Naive thymus-derived CD4-positive, alpha-beta T cell (primary cell): ENCODE results near the gene SPTY2D1. TPM values are rescaled to one million over a fixed set of nuclear protein-coding genes. Genes with fewer than 3 reads are reported as not detected.
A peak's percentile ranks its signal among the peaks of the same experiment; 100 is the strongest.
"Not testable (repeated sequence)": the region's sequence is repeated elsewhere in the genome, so short reads cannot be mapped to it uniquely, and the experiment has no call there.

Experiments
- ATAC-seq: fragments of 150-1000 bp; cut with Tn5 transposase; 2 replicates; pipeline ENCODE4 v1.10.0; 2021; ENCODE audit warnings: mild to moderate bottlenecking, moderate library complexity
- CTCF ChIA-PET: fragments of 350-600 bp; sonication (Branson Sonifier 250); formaldehyde crosslinking; loops from one replicate; lab custom pipeline; 2021; ENCODE audit warnings: antibody characterized with exemption; lab: Charles Lee
- POLR2A ChIA-PET: fragments of 350-600 bp; sonication (Branson Sonifier 250); formaldehyde crosslinking; loops from one replicate; lab custom pipeline; 2021; ENCODE audit warnings: antibody characterized with exemption, inconsistent platforms; lab: Charles Lee
- DNase-seq, 9 donors: peaks; one replicate each; pipeline versions ENCODE4 v3.0.0 to v3.0.0-alpha.2; 2020 to 2022; ENCODE audit warnings: mixed read lengths in 1 of 9
- H3K27ac ChIP-seq: one replicate; pipeline ENCODE4 v1.7.0; 2013; ENCODE audit warnings: mild to moderate bottlenecking, low read depth, low read length, moderate library complexity
- H3K27me3 ChIP-seq, 2 donors: one replicate each; pipeline ENCODE4 v1.7.0; 2013; ENCODE audit warnings: low read length in 2 of 2, mild to moderate bottlenecking in 2 of 2, moderate library complexity in 2 of 2; ENCODE audit not compliant: control insufficient read depth in 2 of 2, insufficient read depth in 2 of 2
- H3K36me3 ChIP-seq, 3 experiments: 1 replicate in 2 of 3; 2 replicates in 1 of 3; pipeline ENCODE4 v1.7.0; 2013; ENCODE audit warnings: low read length in 3 of 3, mild to moderate bottlenecking in 3 of 3, moderate library complexity in 1 of 3; ENCODE audit not compliant: insufficient read depth in 3 of 3, control insufficient read depth in 2 of 3
- H3K4me1 ChIP-seq, 2 donors: one replicate each; pipeline ENCODE4 v1.7.0; 2013; ENCODE audit warnings: low read length in 2 of 2, mild to moderate bottlenecking in 2 of 2, moderate library complexity in 1 of 2; ENCODE audit not compliant: control insufficient read depth in 2 of 2, insufficient read depth in 2 of 2
- H3K4me3 ChIP-seq: 2 replicates; pipeline ENCODE4 v1.7.0; 2013; ENCODE audit warnings: mild to moderate bottlenecking, low read length
- H3K9me3 ChIP-seq, 3 experiments: 1 replicate in 2 of 3; 2 replicates in 1 of 3; pipeline ENCODE4 v1.7.0; 2013; ENCODE audit warnings: low read length in 3 of 3; ENCODE audit not compliant: control insufficient read depth in 2 of 3
- H3K27ac Mint-ChIP-seq, 9 donors: one replicate each; pipeline ENCODE4 v1.8.0; 2020 to 2022; ENCODE audit warnings: mixed read lengths in 9 of 9, mild to moderate bottlenecking in 8 of 9, moderate library complexity in 5 of 9, inconsistent platforms in 2 of 9
- H3K27me3 Mint-ChIP-seq, 5 donors: one replicate each; pipeline ENCODE4 v1.8.0; 2021 to 2022; ENCODE audit warnings: mixed read lengths in 5 of 5, mild to moderate bottlenecking in 1 of 5
- H3K36me3 Mint-ChIP-seq, 5 donors: one replicate each; pipeline ENCODE4 v1.8.0; 2020 to 2022; ENCODE audit warnings: mixed read lengths in 5 of 5, mild to moderate bottlenecking in 3 of 5, inconsistent platforms in 1 of 5
- H3K4me1 Mint-ChIP-seq, 7 donors: one replicate each; pipeline ENCODE4 v1.8.0; 2020 to 2022; ENCODE audit warnings: mixed read lengths in 7 of 7, mild to moderate bottlenecking in 3 of 7, inconsistent platforms in 1 of 7
- H3K4me3 Mint-ChIP-seq, 10 donors: one replicate each; pipeline ENCODE4 v1.8.0; 2020 to 2022; ENCODE audit warnings: mild to moderate bottlenecking in 10 of 10, mixed read lengths in 10 of 10, moderate library complexity in 6 of 10, inconsistent platforms in 2 of 10
- H3K9me3 Mint-ChIP-seq, 11 donors: one replicate each; pipeline ENCODE4 v1.8.0; 2020 to 2022; ENCODE audit warnings: mixed read lengths in 11 of 11, mild to moderate bottlenecking in 4 of 11, inconsistent platforms in 1 of 11, moderate library complexity in 1 of 11
- intact Hi-C, 2 donors: fragments of 100-400 bp; cut with micrococcal nuclease; formaldehyde crosslinking; loops; one replicate each; pipeline ENCODE4 v1.15.1; 2023
- polyA plus RNA-seq, 2 donors: library from polyadenylated mRNA; unstranded; fragments of 300-500 nt; fragmentation: Illumina TruSeq; gene quantifications; one replicate each; pipeline ENCODE4 v1.2.3, GENCODE V29; 2021
- total RNA-seq, 6 experiments: library from RNA in 5 of 6; stranded (reverse) in 5 of 6; gene quantifications; 1 replicate in 5 of 6; 2 replicates in 1 of 6; pipeline ENCODE4 v1.2.3 and lab custom pipeline; 2021 to 2026

The SPTY2D1 gene, protein sequence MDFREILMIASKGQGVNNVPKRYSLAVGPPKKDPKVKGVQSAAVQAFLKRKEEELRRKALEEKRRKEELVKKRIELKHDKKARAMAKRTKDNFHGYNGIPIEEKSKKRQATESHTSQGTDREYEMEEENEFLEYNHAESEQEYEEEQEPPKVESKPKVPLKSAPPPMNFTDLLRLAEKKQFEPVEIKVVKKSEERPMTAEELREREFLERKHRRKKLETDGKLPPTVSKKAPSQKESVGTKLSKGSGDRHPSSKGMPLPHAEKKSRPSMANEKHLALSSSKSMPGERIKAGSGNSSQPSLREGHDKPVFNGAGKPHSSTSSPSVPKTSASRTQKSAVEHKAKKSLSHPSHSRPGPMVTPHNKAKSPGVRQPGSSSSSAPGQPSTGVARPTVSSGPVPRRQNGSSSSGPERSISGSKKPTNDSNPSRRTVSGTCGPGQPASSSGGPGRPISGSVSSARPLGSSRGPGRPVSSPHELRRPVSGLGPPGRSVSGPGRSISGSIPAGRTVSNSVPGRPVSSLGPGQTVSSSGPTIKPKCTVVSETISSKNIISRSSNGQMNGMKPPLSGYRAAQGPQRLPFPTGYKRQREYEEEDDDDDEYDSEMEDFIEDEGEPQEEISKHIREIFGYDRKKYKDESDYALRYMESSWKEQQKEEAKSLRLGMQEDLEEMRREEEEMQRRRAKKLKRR
- total RNA-seq (10 to 100 TPM; 26.0 to 37.4 (median 28.2) TPM), polyA plus RNA-seq (10 to 100 TPM in 1 of 2 donors, 1 to 10 TPM in 1; 7.1 to 12.6 TPM), total RNA-seq (lab: John Stamatoyannopoulos, UW) (152 reads per million, percentile 90 among the genes with 10 or more reads in this experiment)

DNA sequence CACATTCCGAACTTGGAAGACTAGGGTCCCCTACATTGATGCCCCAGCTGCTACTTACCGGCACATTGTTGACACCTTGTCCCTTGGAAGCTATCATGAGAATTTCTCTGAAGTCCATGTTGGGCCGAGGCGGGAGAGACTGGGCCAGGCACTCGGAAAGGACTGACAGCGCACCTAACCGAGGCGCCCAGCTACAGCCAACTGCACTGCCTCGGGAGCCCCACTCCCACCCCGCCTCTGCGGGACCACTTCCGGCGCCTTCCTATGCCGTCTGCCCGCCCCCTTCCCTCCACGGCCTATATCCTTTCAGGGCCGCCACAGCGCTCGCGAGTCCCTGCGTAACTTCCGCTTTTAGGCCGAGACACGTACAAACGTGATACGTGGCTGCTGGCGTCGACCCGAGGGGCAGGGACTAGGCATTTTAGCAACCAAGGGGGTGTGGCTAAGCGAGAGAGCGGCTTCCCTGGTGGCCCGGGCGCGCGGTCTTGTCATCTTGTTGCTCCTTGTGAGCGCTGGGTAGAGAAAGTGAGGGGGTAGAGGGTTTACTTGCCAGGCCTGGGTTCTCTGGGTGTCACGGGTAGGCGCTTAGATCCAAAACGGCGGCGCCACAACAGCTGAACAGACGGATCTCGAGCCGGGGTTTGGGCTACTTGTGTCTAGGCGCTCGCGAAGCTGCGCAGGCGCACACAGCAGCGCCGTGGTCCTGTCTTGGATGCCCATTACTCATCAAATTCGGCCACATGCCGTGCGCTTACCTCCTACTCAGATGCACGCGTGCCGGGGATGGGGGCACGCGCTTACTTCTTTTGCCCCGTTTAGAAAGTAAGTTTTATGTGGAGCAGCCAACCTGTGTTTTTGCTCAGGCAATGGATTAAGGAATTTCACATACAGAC lies at the start of gene SPTY2D1:
TSS of gene SPTY2D1 (minus strand) at position 203 of the 893 bp plus-strand sequence. CDS start at position 118, 85 bp downstream.
- peak within 1 kb of the TSS; percentile 98 for H3K27ac ChIP-seq
- no peaks in the 10 kb centered on the region for H3K9me3 Mint-ChIP-seq
- H3K4me1 ChIP-seq: peaks cover 10 to 17% of the 10 kb centered on the region in 2 donors
- peaks cover 6 to 58% (median 32%) of the 10 kb centered on the region in 7 donors for H3K4me1 Mint-ChIP-seq
- intact Hi-C loops: loop anchor here (1.0 to 10.0 kb wide), 22 partner anchors 16 to 1896 kb away; partner anchors contain the start of genes GTF2H1 (in 2 of the 2), HPS5 (in 2 of the 2), LDHA (in 2 of the 2) and SAAL1 (in 2 of the 2)
- H3K36me3 ChIP-seq: peaks cover 0 to 4% (median 0%) of the 10 kb centered on the region in 3 experiments
- H3K9me3 ChIP-seq: no peaks in the 10 kb centered on the region
- CTCF ChIA-PET: interaction anchor here (1.4 to 1.8 kb wide), 2 partner anchors 17 to 87 kb away, joined by 6 to 10 read pairs; no protein-coding TSS in a partner anchor
- H3K27ac Mint-ChIP-seq: peak within 1 kb of the TSS; percentile 95 to 100 (median 98)
- H3K27me3 Mint-ChIP-seq: peaks cover 0 to 7% (median 0%) of the 10 kb centered on the region in 5 donors
- H3K36me3 Mint-ChIP-seq: peaks cover 0 to 5% (median 0%) of the 10 kb centered on the region in 5 donors
- H3K4me3 Mint-ChIP-seq: peak within 1 kb of the TSS; percentile 83 to 99 (median 96)
- peak; percentile 88 to 99 (median 98) for DNase-seq
- peak; percentile 97 for ATAC-seq
- POLR2A ChIA-PET: interaction anchor here (0.6 to 4.4 kb wide), 23 partner anchors 10 to 313 kb away, joined by 3 to 25 read pairs (median 4); partner anchors contain the start of genes GTF2H1, HPS5, LDHA and TMEM86A
- H3K4me3 ChIP-seq: peak within 1 kb of the TSS; percentile 98
- H3K27me3 ChIP-seq: no peaks in the 10 kb centered on the region

DNA sequence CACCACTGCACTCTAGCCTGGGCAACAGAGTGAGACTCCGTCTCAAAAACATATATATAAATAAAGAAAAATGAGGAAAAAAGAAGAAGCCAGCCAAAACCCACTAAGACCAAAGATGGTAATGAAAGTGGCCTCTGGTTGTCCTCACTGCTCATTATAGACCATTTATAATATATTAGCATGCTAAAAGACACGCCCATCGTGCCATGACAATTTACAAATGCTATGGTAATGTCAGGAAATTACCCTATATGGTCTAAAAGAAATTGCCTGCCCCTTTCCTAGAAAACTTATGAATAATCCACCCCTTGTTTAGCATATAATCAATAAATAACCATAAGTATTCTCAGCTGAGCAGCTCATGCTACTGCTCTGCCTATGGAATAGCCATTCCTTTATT lies 48.3 kb upstream of the SPTY2D1 start:
- CTCF ChIA-PET: no interaction called here
- peaks cover 0 to 4% of the 10 kb centered on the region in 2 donors for H3K4me1 ChIP-seq

DNA sequence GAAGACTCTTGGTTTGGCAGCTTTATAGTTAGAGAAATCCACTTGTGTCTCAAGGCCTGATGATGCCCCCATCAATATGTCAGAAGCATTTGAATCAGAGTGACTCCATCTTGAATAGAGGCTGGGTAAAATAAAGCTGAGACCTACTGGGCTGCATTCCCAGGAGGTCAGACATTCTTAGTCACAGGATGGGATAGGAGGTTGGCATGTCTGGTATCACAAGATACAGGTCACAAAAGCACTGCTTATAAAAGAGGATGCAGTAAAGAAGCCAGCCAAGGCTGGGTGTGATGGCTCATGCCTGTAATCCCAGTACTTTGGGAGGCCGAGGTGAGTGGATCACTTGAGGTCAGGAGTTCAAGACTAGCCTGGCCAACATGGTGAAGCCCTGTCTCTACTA lies 47.8 kb upstream of the SPTY2D1 start:
- POLR2A ChIA-PET: interaction anchor here (1.4 kb wide), 1 partner anchor 13 kb away, joined by 3 read pairs; no protein-coding TSS in a partner anchor
- H3K27ac Mint-ChIP-seq, intact Hi-C loops, H3K27ac ChIP-seq, H3K4me3 Mint-ChIP-seq, CTCF ChIA-PET, H3K4me3 ChIP-seq, H3K27me3 ChIP-seq, H3K9me3 Mint-ChIP-seq, H3K36me3 Mint-ChIP-seq, H3K9me3 ChIP-seq, H3K36me3 ChIP-seq, ATAC-seq, DNase-seq, H3K4me1 ChIP-seq: not testable (repeated sequence)
- Mint-ChIP-seq H3K27me3 (peaks cover 0 to 15% (median 0%) of the 10 kb centered on the region in 5 donors), H3K4me1 (peaks cover 0 to 13% (median 10%) of the 10 kb centered on the region in 7 donors)

More for the DNA sequence above, 48.3 kb upstream of the SPTY2D1 start:
- intact Hi-C loops: no loop called here
- H3K36me3 ChIP-seq: no peaks in the 10 kb centered on the region
- no peak for DNase-seq
- no peaks in the 10 kb centered on the region for H3K27me3 ChIP-seq
- Mint-ChIP-seq H3K27me3 (peaks cover 0 to 15% (median 0%) of the 10 kb centered on the region in 5 donors), H3K4me1 (peaks cover 0 to 13% (median 10%) of the 10 kb centered on the region in 7 donors), H3K4me3 (no peak overlapping the region), H3K27ac (peak overlapping the region in 1 of 9 donors; percentile 80), H3K9me3 (no peaks in the 10 kb centered on the region), H3K36me3 (no peaks in the 10 kb centered on the region)
- H3K9me3 ChIP-seq: no peaks in the 10 kb centered on the region
- POLR2A ChIA-PET: interaction anchor here (0.6 to 1.4 kb wide), 3 partner anchors 10 to 47 kb away, joined by 3 read pairs; no protein-coding TSS in a partner anchor
- H3K4me3 ChIP-seq: no peak overlapping the region
- H3K27ac ChIP-seq: no peak overlapping the region
- no peak for ATAC-seq

DNA sequence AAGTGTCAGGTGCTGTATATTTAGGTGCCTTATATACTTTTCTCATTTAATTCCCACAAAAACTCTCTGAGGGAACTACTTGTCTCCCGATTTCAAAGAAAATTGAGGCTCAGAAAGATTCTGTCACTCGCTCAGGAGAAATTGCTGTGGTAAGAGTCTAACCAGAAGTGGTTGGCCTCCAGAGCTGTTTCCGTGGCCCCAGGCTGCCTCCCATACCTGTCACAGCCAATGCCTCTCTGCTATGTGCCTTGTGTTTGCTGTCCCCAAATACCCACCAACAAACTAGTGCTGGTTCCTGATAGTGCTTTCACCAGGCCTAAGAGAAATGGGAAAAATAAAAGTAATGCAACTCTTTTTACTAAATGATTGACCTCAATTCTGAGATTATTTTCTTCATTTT lies 43.4 kb upstream of the SPTY2D1 start:
- Mint-ChIP-seq H3K4me1 (peaks cover 6 to 28% (median 21%) of the 10 kb centered on the region in 7 donors), H3K27ac (no peak overlapping the region), H3K4me3 (no peak overlapping the region), H3K27me3 (no peaks in the 10 kb centered on the region), H3K36me3 (no peaks in the 10 kb centered on the region), H3K9me3 (no peaks in the 10 kb centered on the region)
- Histone ChIP-seq H3K4me1 (peaks cover 3 to 14% of the 10 kb centered on the region in 2 donors), H3K4me3 (no peak overlapping the region), H3K27me3 (no peaks in the 10 kb centered on the region), H3K36me3 (no peaks in the 10 kb centered on the region), H3K27ac (no peak overlapping the region), H3K9me3 (no peaks in the 10 kb centered on the region)
- ATAC-seq: no peak
- CTCF ChIA-PET: no interaction called here
- POLR2A ChIA-PET: no interaction called here
- intact Hi-C loops: no loop called here
- DNase-seq: no peak

DNA sequence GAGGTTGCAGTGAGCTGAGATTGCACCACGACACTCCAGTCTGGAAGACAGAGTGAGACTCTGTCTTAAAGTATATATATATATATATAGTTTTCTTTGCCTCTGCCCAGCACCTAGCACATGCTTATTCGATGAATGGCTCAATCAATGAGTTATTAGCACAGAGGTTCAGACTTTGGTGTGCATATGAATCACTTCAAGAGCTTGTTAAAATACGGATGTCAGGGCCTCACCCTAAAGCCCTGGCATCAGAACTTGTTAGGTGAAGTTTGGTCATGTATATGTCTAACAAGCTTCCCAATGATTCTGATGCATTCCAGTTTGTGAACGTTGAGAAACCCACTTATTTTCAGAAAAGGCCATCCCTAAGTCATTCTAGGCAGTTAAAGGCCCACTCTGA lies 42.7 kb upstream of the SPTY2D1 start:
- DNase-seq: no peak
- Histone ChIP-seq H3K4me1 (peaks cover 5 to 17% of the 10 kb centered on the region in 2 donors), H3K4me3 (no peak overlapping the region), H3K36me3 (no peaks in the 10 kb centered on the region), H3K27me3 (no peaks in the 10 kb centered on the region), H3K27ac (no peak overlapping the region), H3K9me3 (no peaks in the 10 kb centered on the region)
- CTCF ChIA-PET: interaction anchor here (0.6 to 0.9 kb wide), 3 partner anchors 52 to 570 kb away, joined by 3 to 11 read pairs (median 6); no protein-coding TSS in a partner anchor
- POLR2A ChIA-PET: interaction anchor here (0.6 to 0.7 kb wide), 2 partner anchors 9 to 42 kb away, joined by 4 to 7 read pairs; no protein-coding TSS in a partner anchor
- intact Hi-C loops: no loop called here
- H3K9me3 Mint-ChIP-seq: no peaks in the 10 kb centered on the region
- no peak overlapping the region for H3K4me3 Mint-ChIP-seq
- no peaks in the 10 kb centered on the region for H3K36me3 Mint-ChIP-seq
- no peak overlapping the region for H3K27ac Mint-ChIP-seq
- no peaks in the 10 kb centered on the region for H3K27me3 Mint-ChIP-seq
- H3K4me1 Mint-ChIP-seq: peaks cover 10 to 34% (median 26%) of the 10 kb centered on the region in 7 donors
- no peak for ATAC-seq
